GM23338 (cell line): ENCODE results near the gene FFAR2. TPM values are rescaled to one million over a fixed set of nuclear protein-coding genes. Genes with fewer than 3 reads are reported as not detected.

Source experiments
- ATAC-seq: fragments of 200-7000 bp; cut with Tn5 transposase; 3 replicates; pipeline ENCODE4 v1.9.1; 2020
- DNase-seq: peaks from one replicate; pipeline ENCODE4 v3.0.0-alpha.2; 2015; ENCODE audit warnings: low spot score
- H2AFZ ChIP-seq: fragments of 200-600 bp; sonication (generic); 2 replicates; pipeline ENCODE4 v1.8.0; 2016; ENCODE audit warnings: antibody characterized with exemption, mild to moderate bottlenecking, moderate library complexity
- H3F3A ChIP-seq: fragments of 200-600 bp; sonication (generic); replicated peaks from 2 replicates; pipeline ENCODE4 v1.8.0; 2017; ENCODE audit warnings: antibody characterized with exemption, mixed run types, low read depth
- H3K27ac ChIP-seq: fragments of 200-600 bp; sonication (generic); 2 replicates; pipeline ENCODE4 v1.6.1; 2016; ENCODE audit warnings: low read depth
- H3K27me3 ChIP-seq: fragments of 200-600 bp; sonication (generic); 2 replicates; pipeline ENCODE4 v1.8.0; 2016; ENCODE audit warnings: mild to moderate bottlenecking, mixed run types, moderate library complexity; ENCODE audit not compliant: insufficient read depth
- H3K36me3 ChIP-seq: fragments of 200-600 bp; sonication (generic); 2 replicates; pipeline ENCODE4 v1.8.0; 2016; ENCODE audit warnings: mild to moderate bottlenecking; ENCODE audit not compliant: insufficient read depth
- H3K4me1 ChIP-seq: fragments of 200-600 bp; sonication (generic); 2 replicates; pipeline ENCODE4 v1.8.0; 2016; ENCODE audit warnings: mild to moderate bottlenecking, moderate library complexity; ENCODE audit not compliant: insufficient read depth
- H3K4me2 ChIP-seq: fragments of 200-600 bp; sonication (generic); 2 replicates; pipeline ENCODE4 v1.7.1; 2017; ENCODE audit warnings: mixed run types
- H3K4me3 ChIP-seq: fragments of 200-600 bp; sonication (generic); 2 replicates; pipeline ENCODE4 v1.6.1; 2016; ENCODE audit warnings: mixed run types
- H3K79me2 ChIP-seq: fragments of 200-600 bp; sonication (generic); replicated peaks from 2 replicates; pipeline ENCODE4 v1.8.0; 2017; ENCODE audit warnings: mild to moderate bottlenecking; ENCODE audit not compliant: insufficient read depth
- H3K9me2 ChIP-seq: fragments of 200-600 bp; sonication (generic); 2 replicates; pipeline ENCODE4 v1.8.0; 2017; ENCODE audit not compliant: insufficient read depth
- H4K20me1 ChIP-seq: fragments of 200-600 bp; sonication (generic); replicated peaks from 2 replicates; pipeline ENCODE4 v1.8.0; 2017; ENCODE audit warnings: mild to moderate bottlenecking; ENCODE audit not compliant: insufficient read depth
- H3K27ac Mint-ChIP-seq: 2 replicates; pipeline ENCODE4 v1.8.0; 2020; ENCODE audit warnings: inconsistent platforms, mild to moderate bottlenecking, moderate library complexity, mixed read lengths
- H3K27me3 Mint-ChIP-seq: 3 replicates; pipeline ENCODE4 v1.8.0; 2022; ENCODE audit warnings: low read depth, mild to moderate bottlenecking, moderate library complexity, mixed read lengths, inconsistent platforms; ENCODE audit not compliant: insufficient read depth, poor library complexity
- H3K36me3 Mint-ChIP-seq: 3 replicates; pipeline ENCODE4 v1.8.0; 2021; ENCODE audit warnings: low read depth, mild to moderate bottlenecking, inconsistent platforms, moderate library complexity, mixed read lengths
- H3K4me1 Mint-ChIP-seq: 3 replicates; pipeline ENCODE4 v1.8.0; 2020; ENCODE audit warnings: mild to moderate bottlenecking, inconsistent platforms, mixed read lengths
- H3K4me3 Mint-ChIP-seq: 3 replicates; pipeline ENCODE4 v1.8.0; 2021; ENCODE audit warnings: moderate library complexity, mild to moderate bottlenecking, inconsistent platforms, mixed read lengths
- H3K9me3 Mint-ChIP-seq: 3 replicates; pipeline ENCODE4 v1.8.0; 2020; ENCODE audit warnings: moderate library complexity, mild to moderate bottlenecking, inconsistent platforms, mixed read lengths
- EZH2 ChIP-seq: fragments of 200-600 bp; sonication (generic); IDR thresholded peaks from one replicate; pipeline ENCODE4 v1.8.0; 2017; ENCODE audit warnings: antibody characterized with exemption, mild to moderate bottlenecking, low read depth; ENCODE audit not compliant: unreplicated experiment
- EZH2phosphoT487 ChIP-seq: fragments of 200-600 bp; sonication (generic); IDR thresholded peaks from one replicate; pipeline ENCODE4 v1.8.1; 2018; ENCODE audit warnings: antibody characterized with exemption; ENCODE audit not compliant: unreplicated experiment
- JUNB ChIP-seq: IDR thresholded peaks from one replicate; pipeline ENCODE4 v1.6.1; 2016; ENCODE audit warnings: antibody characterized with exemption; ENCODE audit not compliant: unreplicated experiment
- POLR2AphosphoS5 ChIP-seq: IDR thresholded peaks from 2 replicates; pipeline ENCODE4 v1.6.1; 2016; ENCODE audit warnings: antibody characterized with exemption, low read depth
- STAT1 ChIP-seq: IDR thresholded peaks from one replicate; pipeline ENCODE4 v1.6.1; 2016; ENCODE audit warnings: antibody characterized with exemption; ENCODE audit not compliant: unreplicated experiment
- ZNF114 ChIP-seq: fragments of 250-450 bp; sonication (Bioruptor Pico); IDR thresholded peaks from 2 replicates; pipeline ENCODE4 v1.5.0; 2020; ENCODE audit warnings: mild to moderate bottlenecking, moderate library complexity
- polyA plus RNA-seq: library from polyadenylated mRNA; unstranded; fragments of >200 nt; fragmentation: Nextera tagmentation; extraction: Ambion mirVana; gene quantifications from 2 replicates; pipeline ENCODE4 v1.2.1, GENCODE V29; 2016
- total RNA-seq: library from RNA; depleted of rRNA; stranded (reverse); fragments of >200 nt; shearing (Covaris generic); gene quantifications from 2 replicates; pipeline ENCODE4 v1.2.3, GENCODE V29; 2014
- TF ChIP-seq, protein P1 (sequence below): IDR thresholded peaks from one replicate; pipeline ENCODE4 v1.6.1; 2018; ENCODE audit warnings: antibody characterized with exemption; ENCODE audit not compliant: unreplicated experiment
- TF ChIP-seq, protein P2 (sequence below): IDR thresholded peaks from 2 replicates; pipeline ENCODE4 v1.6.1; 2016; ENCODE audit warnings: antibody characterized with exemption
- TF ChIP-seq, protein P3 (sequence below), 2 experiments: fragments of 200-600 bp in 1 of 2; sonication (generic) in 1 of 2; conservative IDR thresholded peaks; 2 replicates each; pipeline versions ENCODE4 v1.5.1 to v1.6.1; 2016 to 2017; ENCODE audit warnings: antibody characterized with exemption in 2 of 2, low read depth in 2 of 2, mild to moderate bottlenecking in 2 of 2, moderate library complexity in 1 of 2

The FFAR2 gene
- total and polyA plus RNA-seq, 2 experiments from 2014 or later: not detected

DNA sequence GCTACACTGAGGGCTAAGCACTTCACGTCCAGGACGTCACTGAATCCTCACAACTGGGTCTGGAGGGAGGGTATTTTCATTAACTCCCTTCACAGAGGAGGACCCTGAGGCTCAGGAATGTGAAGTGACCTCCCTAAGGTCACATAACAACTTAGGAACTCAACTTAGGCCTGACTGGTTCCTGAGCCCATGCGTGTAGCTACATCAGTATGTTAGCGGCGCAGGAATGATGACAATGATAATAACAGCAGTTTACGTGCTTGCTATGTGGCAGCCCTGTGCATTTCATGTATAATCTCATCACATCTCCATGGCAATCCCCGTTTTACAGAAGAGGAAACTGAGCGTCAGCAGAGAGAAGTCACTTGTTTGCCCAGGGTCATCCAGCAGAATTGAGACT, 23.9 kb downstream of the FFAR2 start (continued):
- TF ChIP-seq EZH2 (no peak), POLR2AphosphoS5 (no peak), EZH2phosphoT487 (no peak), STAT1 (no peak)
- TF ChIP-seq, protein P1, sequence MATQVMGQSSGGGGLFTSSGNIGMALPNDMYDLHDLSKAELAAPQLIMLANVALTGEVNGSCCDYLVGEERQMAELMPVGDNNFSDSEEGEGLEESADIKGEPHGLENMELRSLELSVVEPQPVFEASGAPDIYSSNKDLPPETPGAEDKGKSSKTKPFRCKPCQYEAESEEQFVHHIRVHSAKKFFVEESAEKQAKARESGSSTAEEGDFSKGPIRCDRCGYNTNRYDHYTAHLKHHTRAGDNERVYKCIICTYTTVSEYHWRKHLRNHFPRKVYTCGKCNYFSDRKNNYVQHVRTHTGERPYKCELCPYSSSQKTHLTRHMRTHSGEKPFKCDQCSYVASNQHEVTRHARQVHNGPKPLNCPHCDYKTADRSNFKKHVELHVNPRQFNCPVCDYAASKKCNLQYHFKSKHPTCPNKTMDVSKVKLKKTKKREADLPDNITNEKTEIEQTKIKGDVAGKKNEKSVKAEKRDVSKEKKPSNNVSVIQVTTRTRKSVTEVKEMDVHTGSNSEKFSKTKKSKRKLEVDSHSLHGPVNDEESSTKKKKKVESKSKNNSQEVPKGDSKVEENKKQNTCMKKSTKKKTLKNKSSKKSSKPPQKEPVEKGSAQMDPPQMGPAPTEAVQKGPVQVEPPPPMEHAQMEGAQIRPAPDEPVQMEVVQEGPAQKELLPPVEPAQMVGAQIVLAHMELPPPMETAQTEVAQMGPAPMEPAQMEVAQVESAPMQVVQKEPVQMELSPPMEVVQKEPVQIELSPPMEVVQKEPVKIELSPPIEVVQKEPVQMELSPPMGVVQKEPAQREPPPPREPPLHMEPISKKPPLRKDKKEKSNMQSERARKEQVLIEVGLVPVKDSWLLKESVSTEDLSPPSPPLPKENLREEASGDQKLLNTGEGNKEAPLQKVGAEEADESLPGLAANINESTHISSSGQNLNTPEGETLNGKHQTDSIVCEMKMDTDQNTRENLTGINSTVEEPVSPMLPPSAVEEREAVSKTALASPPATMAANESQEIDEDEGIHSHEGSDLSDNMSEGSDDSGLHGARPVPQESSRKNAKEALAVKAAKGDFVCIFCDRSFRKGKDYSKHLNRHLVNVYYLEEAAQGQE: no peak
- TF ChIP-seq, protein P2, sequence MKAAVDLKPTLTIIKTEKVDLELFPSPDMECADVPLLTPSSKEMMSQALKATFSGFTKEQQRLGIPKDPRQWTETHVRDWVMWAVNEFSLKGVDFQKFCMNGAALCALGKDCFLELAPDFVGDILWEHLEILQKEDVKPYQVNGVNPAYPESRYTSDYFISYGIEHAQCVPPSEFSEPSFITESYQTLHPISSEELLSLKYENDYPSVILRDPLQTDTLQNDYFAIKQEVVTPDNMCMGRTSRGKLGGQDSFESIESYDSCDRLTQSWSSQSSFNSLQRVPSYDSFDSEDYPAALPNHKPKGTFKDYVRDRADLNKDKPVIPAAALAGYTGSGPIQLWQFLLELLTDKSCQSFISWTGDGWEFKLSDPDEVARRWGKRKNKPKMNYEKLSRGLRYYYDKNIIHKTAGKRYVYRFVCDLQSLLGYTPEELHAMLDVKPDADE: no peak

DNA sequence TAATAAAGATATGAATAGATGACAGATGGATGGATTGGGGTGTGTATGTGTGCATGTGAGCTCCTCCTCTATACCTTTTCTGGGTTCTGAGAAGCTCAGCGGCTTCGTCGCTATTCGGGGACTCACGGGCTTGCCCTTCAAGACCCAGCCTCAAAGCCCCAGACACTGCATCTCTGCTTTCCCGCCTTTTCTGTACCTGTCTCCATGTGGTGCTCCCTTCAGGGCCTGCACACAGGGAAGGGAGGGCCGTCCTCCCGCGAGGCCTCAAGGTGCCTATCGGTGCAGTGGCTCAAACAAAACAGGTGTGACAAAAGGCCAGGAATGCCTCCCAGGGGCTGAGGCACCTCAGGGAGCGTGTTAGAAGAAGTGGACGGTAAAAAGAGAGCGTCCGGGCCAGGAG, 26.0 kb downstream of the FFAR2 start:
- Histone ChIP-seq H3K4me3 (no peak overlapping the region), H3F3A (no peaks in the 10 kb centered on the region), H3K79me2 (no peaks in the 10 kb centered on the region), H3K36me3 (no peaks in the 10 kb centered on the region), H4K20me1 (no peaks in the 10 kb centered on the region), H2AFZ (no peak overlapping the region), H3K4me1 (peaks cover 9% of the 10 kb centered on the region; the same call in 1 of the 2 replicates), H3K27me3 (no peaks in the 10 kb centered on the region), H3K4me2 (no peak overlapping the region), H3K27ac (no peak overlapping the region), H3K9me2 (no peaks in the 10 kb centered on the region)
- H3K9me3 Mint-ChIP-seq: no peaks in the 10 kb centered on the region; the same call in 2 of the 3 replicates
- no peak for DNase-seq
- H3K36me3 Mint-ChIP-seq: no peaks in the 10 kb centered on the region
- H3K27ac Mint-ChIP-seq: no peak overlapping the region
- H3K4me1 Mint-ChIP-seq: peaks cover 9% of the 10 kb centered on the region; the same call in 2 of the 3 replicates
- no peak for ATAC-seq
- H3K4me3 Mint-ChIP-seq: no peak overlapping the region
- peaks cover 23% of the 10 kb centered on the region for H3K27me3 Mint-ChIP-seq
- TF ChIP-seq, protein P3, sequence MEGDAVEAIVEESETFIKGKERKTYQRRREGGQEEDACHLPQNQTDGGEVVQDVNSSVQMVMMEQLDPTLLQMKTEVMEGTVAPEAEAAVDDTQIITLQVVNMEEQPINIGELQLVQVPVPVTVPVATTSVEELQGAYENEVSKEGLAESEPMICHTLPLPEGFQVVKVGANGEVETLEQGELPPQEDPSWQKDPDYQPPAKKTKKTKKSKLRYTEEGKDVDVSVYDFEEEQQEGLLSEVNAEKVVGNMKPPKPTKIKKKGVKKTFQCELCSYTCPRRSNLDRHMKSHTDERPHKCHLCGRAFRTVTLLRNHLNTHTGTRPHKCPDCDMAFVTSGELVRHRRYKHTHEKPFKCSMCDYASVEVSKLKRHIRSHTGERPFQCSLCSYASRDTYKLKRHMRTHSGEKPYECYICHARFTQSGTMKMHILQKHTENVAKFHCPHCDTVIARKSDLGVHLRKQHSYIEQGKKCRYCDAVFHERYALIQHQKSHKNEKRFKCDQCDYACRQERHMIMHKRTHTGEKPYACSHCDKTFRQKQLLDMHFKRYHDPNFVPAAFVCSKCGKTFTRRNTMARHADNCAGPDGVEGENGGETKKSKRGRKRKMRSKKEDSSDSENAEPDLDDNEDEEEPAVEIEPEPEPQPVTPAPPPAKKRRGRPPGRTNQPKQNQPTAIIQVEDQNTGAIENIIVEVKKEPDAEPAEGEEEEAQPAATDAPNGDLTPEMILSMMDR (conservative IDR thresholded peaks at IDR 0.05; ENCODE audit: low read depth in 2 of 2): no peak
- TF ChIP-seq EZH2: no peak
- TF ChIP-seq POLR2AphosphoS5: no peak
- TF ChIP-seq ZNF114 (CRISPR knock-in tag): no peak
- TF ChIP-seq, protein P2: no peak
- TF ChIP-seq STAT1: no peak
- TF ChIP-seq EZH2phosphoT487: no peak
- TF ChIP-seq JUNB: no peak
- TF ChIP-seq, protein P1: no peak
